Measurements from ENCODE around the gene IKZF2. TPM values are rescaled to one million over a fixed set of nuclear protein-coding genes. Genes with fewer than 3 reads are reported as not detected.

Gene IKZF2
- total and polyA plus RNA-seq, 10 of the 15 experiments (the other 5 are each of a cell fraction or from before 2014, with no cell fraction given) = 15.2 to 266 (median 87.2) TPM

DNA sequence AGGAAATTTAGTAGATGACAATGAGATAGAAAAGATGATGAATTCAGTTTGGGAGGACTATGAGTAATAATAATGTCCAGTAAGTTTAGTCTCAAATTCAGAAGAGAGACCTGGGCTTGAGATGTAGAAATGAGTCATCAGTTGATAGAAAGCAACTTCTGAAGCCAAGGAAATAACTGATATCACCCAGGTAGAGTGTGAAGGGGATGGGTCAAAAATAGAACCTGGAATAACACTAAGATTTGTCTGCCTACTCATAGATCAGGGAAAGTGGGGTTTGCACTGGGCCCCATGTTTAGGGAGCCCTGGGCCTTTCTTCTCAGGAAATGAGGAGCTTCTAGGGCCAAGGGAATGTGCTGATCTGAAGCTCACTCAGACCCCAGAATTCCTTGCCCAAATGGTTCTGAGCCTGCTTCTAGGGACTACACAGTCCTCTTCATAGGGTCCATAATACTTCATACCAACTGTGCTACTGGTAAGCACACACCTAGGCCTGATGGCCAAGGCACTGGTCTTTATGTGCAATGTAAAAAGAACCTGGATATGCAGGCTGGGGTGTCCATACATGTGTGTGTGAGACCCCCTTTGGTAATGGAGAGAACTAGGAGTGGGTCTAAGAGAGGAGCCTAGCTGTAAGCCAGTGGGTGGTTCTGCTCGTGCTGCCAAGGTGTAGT, 141.2 kb downstream of the IKZF2 start (continued):
- TF ChIP-seq, protein P1, sequence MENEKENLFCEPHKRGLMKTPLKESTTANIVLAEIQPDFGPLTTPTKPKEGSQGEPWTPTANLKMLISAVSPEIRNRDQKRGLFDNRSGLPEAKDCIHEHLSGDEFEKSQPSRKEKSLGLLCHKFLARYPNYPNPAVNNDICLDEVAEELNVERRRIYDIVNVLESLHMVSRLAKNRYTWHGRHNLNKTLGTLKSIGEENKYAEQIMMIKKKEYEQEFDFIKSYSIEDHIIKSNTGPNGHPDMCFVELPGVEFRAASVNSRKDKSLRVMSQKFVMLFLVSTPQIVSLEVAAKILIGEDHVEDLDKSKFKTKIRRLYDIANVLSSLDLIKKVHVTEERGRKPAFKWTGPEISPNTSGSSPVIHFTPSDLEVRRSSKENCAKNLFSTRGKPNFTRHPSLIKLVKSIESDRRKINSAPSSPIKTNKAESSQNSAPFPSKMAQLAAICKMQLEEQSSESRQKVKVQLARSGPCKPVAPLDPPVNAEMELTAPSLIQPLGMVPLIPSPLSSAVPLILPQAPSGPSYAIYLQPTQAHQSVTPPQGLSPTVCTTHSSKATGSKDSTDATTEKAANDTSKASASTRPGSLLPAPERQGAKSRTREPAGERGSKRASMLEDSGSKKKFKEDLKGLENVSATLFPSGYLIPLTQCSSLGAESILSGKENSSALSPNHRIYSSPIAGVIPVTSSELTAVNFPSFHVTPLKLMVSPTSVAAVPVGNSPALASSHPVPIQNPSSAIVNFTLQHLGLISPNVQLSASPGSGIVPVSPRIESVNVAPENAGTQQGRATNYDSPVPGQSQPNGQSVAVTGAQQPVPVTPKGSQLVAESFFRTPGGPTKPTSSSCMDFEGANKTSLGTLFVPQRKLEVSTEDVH (IDR thresholded peaks at IDR 0.05; ENCODE audit: low read depth, partially characterized antibody) = peak; percentile 33
- TF ChIP-seq SUZ12 (IDR thresholded peaks at IDR 0.05; ENCODE audit: unreplicated experiment) (no peak), GABPA (IDR thresholded peaks at IDR 0.05; ENCODE audit: low read depth) (no peak), PML (IDR thresholded peaks at IDR 0.05; ENCODE audit: low read length) (no peak), SMARCA5 (IDR thresholded peaks at IDR 0.05) (no peak), NR2F1 (conservative IDR thresholded peaks at IDR 0.05) (no peak), JUNB (IDR thresholded peaks at IDR 0.05) (peak; percentile 71), SIN3A (IDR thresholded peaks at IDR 0.05; ENCODE audit: low read depth, low read length) (no peak), ASH2L (IDR thresholded peaks at IDR 0.05; ENCODE audit: borderline replicate concordance, low read depth) (no peak), RFX5 (IDR thresholded peaks at IDR 0.05; ENCODE audit: low read depth, low read length) (no peak), SPI1 (IDR thresholded peaks at IDR 0.05; ENCODE audit: borderline replicate concordance, insufficient read depth, low read depth, low read length) (no peak), FOXM1 (IDR thresholded peaks at IDR 0.05; ENCODE audit: low read depth, low read length) (no peak; the same call in 1 of the 2 replicates)
- TF ChIP-seq, protein P2, sequence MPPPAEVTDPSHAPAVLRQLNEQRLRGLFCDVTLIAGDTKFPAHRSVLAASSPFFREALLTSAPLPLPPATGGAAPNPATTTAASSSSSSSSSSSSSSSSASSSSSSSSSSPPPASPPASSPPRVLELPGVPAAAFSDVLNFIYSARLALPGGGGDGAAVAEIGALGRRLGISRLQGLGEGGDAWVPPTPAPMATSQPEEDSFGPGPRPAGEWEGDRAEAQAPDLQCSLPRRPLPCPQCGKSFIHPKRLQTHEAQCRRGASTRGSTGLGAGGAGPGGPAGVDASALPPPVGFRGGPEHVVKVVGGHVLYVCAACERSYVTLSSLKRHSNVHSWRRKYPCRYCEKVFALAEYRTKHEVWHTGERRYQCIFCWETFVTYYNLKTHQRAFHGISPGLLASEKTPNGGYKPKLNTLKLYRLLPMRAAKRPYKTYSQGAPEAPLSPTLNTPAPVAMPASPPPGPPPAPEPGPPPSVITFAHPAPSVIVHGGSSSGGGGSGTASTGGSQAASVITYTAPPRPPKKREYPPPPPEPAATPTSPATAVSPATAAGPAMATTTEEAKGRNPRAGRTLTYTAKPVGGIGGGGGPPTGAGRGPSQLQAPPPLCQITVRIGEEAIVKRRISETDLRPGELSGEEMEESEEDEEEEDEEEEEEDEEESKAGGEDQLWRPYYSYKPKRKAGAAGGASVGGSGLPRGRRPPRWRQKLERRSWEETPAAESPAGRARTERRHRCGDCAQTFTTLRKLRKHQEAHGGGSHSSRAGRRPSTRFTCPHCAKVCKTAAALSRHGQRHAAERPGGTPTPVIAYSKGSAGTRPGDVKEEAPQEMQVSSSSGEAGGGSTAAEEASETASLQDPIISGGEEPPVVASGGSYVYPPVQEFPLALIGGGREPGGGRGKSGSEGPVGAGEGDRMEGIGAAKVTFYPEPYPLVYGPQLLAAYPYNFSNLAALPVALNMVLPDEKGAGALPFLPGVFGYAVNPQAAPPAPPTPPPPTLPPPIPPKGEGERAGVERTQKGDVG (CRISPR knock-in tag; IDR thresholded peaks at IDR 0.05) = no peak
- TF ChIP-seq, protein P3, sequence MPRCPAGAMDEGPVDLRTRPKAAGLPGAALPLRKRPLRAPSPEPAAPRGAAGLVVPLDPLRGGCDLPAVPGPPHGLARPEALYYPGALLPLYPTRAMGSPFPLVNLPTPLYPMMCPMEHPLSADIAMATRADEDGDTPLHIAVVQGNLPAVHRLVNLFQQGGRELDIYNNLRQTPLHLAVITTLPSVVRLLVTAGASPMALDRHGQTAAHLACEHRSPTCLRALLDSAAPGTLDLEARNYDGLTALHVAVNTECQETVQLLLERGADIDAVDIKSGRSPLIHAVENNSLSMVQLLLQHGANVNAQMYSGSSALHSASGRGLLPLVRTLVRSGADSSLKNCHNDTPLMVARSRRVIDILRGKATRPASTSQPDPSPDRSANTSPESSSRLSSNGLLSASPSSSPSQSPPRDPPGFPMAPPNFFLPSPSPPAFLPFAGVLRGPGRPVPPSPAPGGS (IDR thresholded peaks at IDR 0.05; ENCODE audit: borderline replicate concordance, insufficient read depth, low read depth, low read length, poor library complexity, severe bottlenecking) = peak; percentile 47
- TF ChIP-seq, protein P4, sequence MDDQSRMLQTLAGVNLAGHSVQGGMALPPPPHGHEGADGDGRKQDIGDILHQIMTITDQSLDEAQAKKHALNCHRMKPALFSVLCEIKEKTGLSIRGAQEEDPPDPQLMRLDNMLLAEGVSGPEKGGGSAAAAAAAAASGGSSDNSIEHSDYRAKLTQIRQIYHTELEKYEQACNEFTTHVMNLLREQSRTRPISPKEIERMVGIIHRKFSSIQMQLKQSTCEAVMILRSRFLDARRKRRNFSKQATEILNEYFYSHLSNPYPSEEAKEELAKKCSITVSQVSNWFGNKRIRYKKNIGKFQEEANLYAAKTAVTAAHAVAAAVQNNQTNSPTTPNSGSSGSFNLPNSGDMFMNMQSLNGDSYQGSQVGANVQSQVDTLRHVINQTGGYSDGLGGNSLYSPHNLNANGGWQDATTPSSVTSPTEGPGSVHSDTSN (IDR thresholded peaks at IDR 0.05; ENCODE audit: insufficient replicate concordance, low read depth, low read length) = no peak

All from GM12878 (cell line).